DLD1 (cell line): ENCODE data around the gene OR4E1.
"Not testable (repeated sequence)": the region's sequence is repeated elsewhere in the genome, so short reads cannot be mapped to it uniquely, and the experiment has no call there.

Source experiments
- in situ Hi-C: cut with HindIII; loops from 2 replicates; pipeline ENCODE4 v1.10.0; 2017; ENCODE audit warnings: low sequenced_read_pairs

The OR4E1 gene

DNA sequence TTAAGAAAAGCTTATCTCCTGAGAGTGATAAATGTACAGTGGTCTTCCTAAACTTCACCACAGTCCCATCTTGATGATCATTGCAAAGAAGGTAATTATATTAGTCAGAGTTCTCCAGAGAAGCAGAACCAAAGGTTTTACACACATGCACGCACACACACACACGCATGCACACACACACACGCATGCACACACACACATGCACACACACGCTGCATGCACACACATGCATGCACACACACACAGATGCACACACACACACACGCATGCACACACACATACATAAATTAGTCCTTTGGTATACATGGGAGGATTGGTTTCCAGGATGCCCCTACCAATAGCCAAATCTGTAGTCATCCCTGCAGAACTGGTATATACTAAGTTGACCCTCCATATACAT is 19.4 kb downstream of the OR4E1 start:
- in situ Hi-C loops: no loop called here

DNA sequence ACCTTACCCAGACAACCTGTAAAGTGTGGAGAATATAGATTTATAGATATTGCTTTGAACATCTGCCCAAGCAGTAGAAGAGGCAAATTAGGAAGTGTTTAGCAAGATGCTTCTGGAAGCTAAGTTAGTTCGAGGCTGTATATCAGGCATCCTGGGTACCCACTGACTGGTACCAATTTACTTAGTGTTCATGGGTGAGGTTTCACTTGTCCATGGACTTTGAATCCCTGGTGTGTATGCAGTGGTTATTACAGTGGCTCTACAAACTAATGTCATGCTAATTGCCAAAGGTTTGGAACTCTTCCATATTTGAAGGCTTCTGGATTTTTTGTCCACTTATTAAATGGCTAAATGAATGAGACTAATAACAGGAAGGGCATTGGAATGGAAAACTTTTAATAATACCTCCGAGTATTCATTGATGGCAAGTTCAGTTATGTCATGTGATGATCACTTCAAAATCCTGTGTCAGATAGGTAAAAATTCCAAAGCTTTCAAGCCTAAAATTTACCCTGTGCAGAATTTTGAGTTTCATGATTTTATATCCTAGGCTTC is 20.2 kb downstream of the OR4E1 start, which contains the start of gene OR4E2:
Gene OR4E2 (plus strand): TSS at position 505 of the 555 bp plus-strand sequence. CDS start 11,248 bp downstream, outside the sequence.
- in situ Hi-C loops: no loop called here

DNA sequence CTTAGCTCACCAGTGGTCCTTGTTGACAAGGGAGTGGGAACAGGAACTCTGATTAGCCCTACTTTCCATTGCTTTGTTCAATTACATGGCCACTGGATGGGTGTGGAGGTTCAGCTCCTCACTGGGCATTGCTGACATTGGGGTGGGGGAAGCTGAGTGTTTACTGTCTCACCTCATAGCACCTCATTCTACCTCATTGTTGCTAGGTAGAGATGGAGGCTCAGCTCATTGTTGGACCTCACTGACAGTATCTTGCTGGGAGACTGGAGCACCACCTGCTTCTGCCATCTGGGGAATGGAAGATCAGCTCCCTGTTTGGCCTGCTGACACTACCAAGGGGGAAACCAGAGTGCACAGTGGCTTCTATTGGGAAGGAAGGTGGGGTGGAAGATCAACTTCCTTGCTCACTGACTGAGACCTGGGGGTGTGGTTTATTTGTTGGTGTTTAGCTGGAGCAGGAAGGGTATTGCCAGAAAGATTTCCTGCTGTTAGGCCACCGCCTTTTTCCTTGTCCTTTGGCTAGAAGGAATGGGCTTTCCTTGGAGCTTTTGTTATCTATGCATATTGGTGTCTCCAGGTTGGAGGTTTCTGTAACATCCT is 21.3 kb downstream of the OR4E1 start:
- in situ Hi-C loops: no loop called here

DNA sequence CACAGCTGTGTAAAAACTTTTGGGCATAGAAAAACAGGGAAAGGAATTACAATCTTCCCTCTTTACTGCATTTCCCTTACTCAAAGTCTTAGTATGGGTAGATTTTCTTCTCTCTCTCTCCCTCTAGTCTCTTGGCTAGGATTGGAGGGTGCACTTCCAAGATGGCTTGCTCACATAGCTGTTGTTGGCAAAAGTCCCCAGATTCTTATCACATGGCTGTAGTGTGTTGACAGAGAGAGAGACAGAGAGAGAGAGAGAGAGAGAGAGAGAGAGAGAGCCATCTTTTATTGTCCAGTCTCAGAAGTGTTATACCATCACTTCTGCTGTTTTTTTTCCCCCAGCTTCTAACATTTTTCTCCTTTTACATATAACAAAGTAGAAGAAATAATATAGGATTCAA is 26.2 kb downstream of the OR4E1 start:
- in situ Hi-C loops: no loop called here

DNA sequence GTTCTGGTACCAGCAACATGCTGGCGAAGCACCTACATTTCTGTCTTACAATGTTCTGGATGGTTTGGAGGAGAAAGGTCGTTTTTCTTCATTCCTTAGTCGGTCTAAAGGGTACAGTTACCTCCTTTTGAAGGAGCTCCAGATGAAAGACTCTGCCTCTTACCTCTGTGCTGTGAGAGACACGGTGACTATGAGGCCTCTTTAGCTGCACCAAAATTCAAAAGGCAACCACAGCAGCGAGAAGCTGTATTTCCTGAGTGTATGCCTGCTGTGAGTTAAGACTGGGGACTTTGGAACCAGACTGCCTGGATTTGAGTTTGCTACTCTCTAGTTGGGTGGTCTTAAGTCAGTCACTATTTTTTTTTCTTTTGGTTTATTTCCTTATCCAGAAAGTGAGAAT is 30.2 kb downstream of the OR4E1 start:
- in situ Hi-C loops: no loop called here

DNA sequence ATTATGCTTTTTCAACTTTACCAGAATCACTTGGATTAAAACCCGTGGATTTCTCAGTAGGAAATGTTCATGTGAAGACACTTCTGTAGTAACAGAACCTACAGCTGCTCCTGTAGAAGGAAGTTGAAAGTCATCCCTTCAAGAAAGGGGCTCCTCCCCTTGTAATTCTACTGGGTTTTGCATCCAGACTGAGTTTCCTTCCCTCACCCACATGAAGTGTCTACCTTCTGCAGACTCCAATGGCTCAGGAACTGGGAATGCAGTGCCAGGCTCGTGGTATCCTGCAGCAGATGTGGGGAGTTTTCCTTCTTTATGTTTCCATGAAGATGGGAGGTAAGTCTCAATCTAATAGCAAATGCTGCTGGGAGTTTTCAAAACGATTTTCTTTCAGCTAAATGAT is 30.9 kb downstream of the OR4E1 start:
- in situ Hi-C loops: no loop called here

DNA sequence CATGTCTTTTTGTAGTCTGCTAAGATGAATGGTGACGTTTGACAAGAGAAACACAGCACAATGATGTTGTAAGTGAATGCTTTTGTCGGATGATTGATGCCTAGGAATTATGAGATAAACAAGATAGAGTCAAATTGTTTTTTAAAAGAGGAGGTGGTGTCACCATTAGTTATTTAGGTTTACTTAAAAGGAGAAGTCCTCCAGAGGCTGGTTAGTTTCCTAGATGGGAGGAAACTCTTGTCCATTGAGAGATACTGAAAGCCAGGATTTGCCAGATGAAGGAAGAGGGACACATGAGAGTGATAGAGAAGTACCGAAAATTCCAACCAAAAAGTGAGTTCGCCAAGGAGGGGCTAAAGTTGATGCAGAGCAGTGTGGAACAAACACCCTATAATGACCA is 38.8 kb downstream of the OR4E1 start, which contains the start of gene OR10G2:
Gene OR10G2 (minus strand): TSS at position 101 of the 400 bp plus-strand sequence. CDS start 98 bp downstream, at position 3.
- in situ Hi-C loops: no loop called here

DNA sequence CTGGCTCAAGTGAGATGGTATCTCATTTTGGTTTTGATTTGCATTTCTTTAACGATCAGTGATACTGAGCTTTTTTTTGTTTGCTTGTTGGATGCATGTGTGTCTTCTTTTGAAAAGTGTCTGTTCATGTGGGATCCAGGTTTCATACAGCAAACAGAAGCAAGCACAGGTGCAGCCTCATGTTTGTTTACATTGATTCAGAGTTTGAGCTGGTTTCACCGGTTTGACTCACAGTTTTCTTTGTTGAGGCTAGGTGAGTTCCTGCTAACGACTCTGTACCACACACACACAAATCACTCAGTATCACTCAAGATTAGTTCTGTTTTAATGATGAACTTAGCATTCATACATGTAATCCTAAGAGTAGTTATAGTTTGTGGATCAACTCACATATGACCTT is 42.5 kb downstream of the OR4E1 start:
- in situ Hi-C loops: no loop called here

DNA sequence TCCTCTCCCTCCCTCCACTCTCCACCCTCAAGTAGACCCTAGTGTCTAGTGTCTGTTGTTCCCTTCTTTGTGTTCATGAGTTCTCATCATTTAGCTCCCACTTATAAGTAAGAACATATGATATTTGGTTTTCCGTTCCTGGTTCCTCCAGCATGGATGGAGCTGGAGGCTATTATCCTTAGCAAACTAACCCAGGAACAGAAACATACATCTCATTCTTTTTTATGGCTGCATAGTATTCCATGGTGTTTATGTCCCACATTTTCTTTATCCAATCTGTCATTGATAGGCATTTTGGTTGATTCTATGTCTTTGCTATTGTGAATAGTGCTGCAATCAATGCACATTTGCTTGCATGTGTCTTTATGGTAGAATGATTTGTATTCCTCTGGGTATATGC is 43.1 kb downstream of the OR4E1 start:
- in situ Hi-C loops: not testable (repeated sequence)

DNA sequence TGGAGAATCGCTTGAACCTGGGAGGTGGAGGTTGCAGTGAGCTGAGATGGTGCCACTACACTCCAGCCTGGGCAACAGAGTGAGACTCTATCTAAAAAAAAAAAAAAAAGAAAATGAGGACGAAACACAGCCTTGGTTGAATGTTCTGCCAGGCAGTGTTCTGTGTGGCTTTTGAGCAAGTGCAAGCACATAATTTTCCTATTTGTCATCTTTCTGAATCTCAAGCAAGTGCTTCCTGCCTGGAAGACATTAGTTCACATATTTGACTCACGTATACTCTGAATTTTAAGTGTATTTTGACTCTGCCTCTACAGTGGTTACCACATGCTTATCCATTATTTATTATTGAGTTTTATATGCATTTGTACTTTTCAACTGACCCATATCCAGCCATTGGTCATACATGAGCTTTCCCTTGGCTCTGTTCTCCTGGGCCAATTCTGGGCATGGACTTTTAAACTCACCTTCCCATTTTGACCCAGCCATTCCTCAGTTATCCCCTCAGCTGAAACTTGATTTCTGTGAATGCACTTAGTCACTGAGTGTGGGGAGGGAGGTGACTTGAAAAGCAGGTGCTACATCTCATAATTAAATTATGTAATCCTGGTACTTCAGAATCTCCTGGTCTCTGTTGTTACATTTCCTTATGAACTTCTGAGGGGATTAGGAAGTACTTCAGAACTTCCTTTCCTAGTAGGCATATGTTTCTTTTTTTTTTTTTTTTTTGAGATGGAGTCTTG is 47.0 kb downstream of the OR4E1 start:
- in situ Hi-C loops: no loop called here
